Neural cell (in vitro differentiated cells): ENCODE measurements around the gene SERPINA1. TPM values are rescaled to one million over a fixed set of nuclear protein-coding genes. Genes with fewer than 3 reads are reported as not detected.
"Not testable (repeated sequence)": the region's sequence is repeated elsewhere in the genome, so short reads cannot be mapped to it uniquely, and the experiment has no call there.

Source experiments
- H2AFZ ChIP-seq: fragments of 200-600, 300-800 bp; sonication (generic), shearing (Covaris generic); 2 replicates; pipeline ENCODE4 v1.6.0; 2014; ENCODE audit warnings: low read depth, mild to moderate bottlenecking, antibody characterized with exemption, low read length, moderate library complexity
- H3F3A ChIP-seq: fragments of 200-600 bp; shearing (Covaris generic); 2 replicates; pipeline ENCODE4 v1.6.1; 2016; ENCODE audit warnings: mild to moderate bottlenecking, moderate library complexity, mixed read lengths, antibody characterized with exemption, low read length; ENCODE audit not compliant: insufficient read depth, poor library complexity, severe bottlenecking
- H3K27ac ChIP-seq: fragments of 200-600, 300-800 bp; sonication (generic), shearing (Covaris generic); 2 replicates; pipeline ENCODE4 v1.5.1; 2014; ENCODE audit warnings: mild to moderate bottlenecking, low read length, moderate library complexity
- H3K27me3 ChIP-seq: fragments of 300-800, 200-600 bp; sonication (generic), shearing (Covaris generic); 2 replicates; pipeline ENCODE4 v1.6.0; 2014; ENCODE audit warnings: mild to moderate bottlenecking, low read depth, low read length, moderate library complexity; ENCODE audit not compliant: insufficient read depth
- H3K36me3 ChIP-seq: fragments of 300-800, 200-600 bp; sonication (generic), shearing (Covaris generic); 2 replicates; pipeline ENCODE4 v1.5.1; 2014; ENCODE audit warnings: mild to moderate bottlenecking, antibody characterized with exemption, low read length, moderate library complexity; ENCODE audit not compliant: insufficient read depth
- H3K4me2 ChIP-seq: fragments of 300-800, 200-600 bp; sonication (generic), shearing (Covaris generic); 2 replicates; pipeline ENCODE4 v1.6.0; 2014; ENCODE audit warnings: mild to moderate bottlenecking, low read length
- H3K4me3 ChIP-seq: fragments of 300-800, 200-600 bp; sonication (generic), shearing (Covaris generic); 2 replicates; pipeline ENCODE4 v1.5.1; 2014; ENCODE audit warnings: mild to moderate bottlenecking, low read length, moderate library complexity
- H3K79me2 ChIP-seq: fragments of 200-600 bp; shearing (Covaris generic); replicated peaks from 2 replicates; pipeline ENCODE4 v1.6.0; 2014; ENCODE audit warnings: mild to moderate bottlenecking, low read length, moderate library complexity; ENCODE audit not compliant: insufficient read depth
- H3K9ac ChIP-seq: fragments of 300-800, 200-600 bp; sonication (generic), shearing (Covaris generic); 2 replicates; pipeline ENCODE4 v1.6.1; 2016; ENCODE audit warnings: mild to moderate bottlenecking, low read length, mixed read lengths
- H3K9me2 ChIP-seq: fragments of 200-600 bp; shearing (Covaris generic); 2 replicates; pipeline ENCODE4 v1.6.1; 2016; ENCODE audit warnings: mild to moderate bottlenecking, low read length, mixed read lengths; ENCODE audit not compliant: insufficient read depth
- H3K9me3 ChIP-seq: fragments of 200-600, 300-800 bp; sonication (generic), shearing (Covaris generic); 2 replicates; pipeline ENCODE4 v1.6.1; 2016; ENCODE audit warnings: mild to moderate bottlenecking, mixed run types, low read length, moderate library complexity, mixed read lengths
- H4K20me1 ChIP-seq: fragments of 200-600 bp; shearing (Covaris generic); 2 replicates; pipeline ENCODE4 v1.6.1; 2016; ENCODE audit warnings: mild to moderate bottlenecking, mixed run types; ENCODE audit not compliant: insufficient read depth
- CTCF ChIP-seq: fragments of 450-650 bp; IDR thresholded peaks from 2 replicates; pipeline ENCODE4 v1.5.1; 2014; ENCODE audit warnings: antibody characterized with exemption, mild to moderate bottlenecking, moderate library complexity; ENCODE audit not compliant: poor library complexity, severe bottlenecking
- EP300 ChIP-seq: fragments of 450-650 bp; conservative IDR thresholded peaks from 2 replicates; pipeline ENCODE4 v1.6.1; 2014; ENCODE audit warnings: antibody characterized with exemption, mild to moderate bottlenecking, moderate library complexity; ENCODE audit not compliant: poor library complexity, severe bottlenecking
- EZH2 ChIP-seq: fragments of 200-600, 300-800 bp; shearing (Covaris generic), sonication (generic); IDR thresholded peaks from 2 replicates; pipeline ENCODE4 v1.6.1; 2014; ENCODE audit warnings: antibody characterized with exemption, low read length, borderline replicate concordance, mild to moderate bottlenecking; ENCODE audit not compliant: insufficient read depth, poor library complexity, severe bottlenecking
- MXI1 ChIP-seq: fragments of 450-650 bp; conservative IDR thresholded peaks from 2 replicates; pipeline ENCODE4 v1.6.1; 2014; ENCODE audit warnings: antibody characterized with exemption, mild to moderate bottlenecking; ENCODE audit not compliant: poor library complexity, severe bottlenecking
- POLR2AphosphoS5 ChIP-seq: IDR thresholded peaks from 2 replicates; pipeline ENCODE4 v1.6.1; 2012
- RAD21 ChIP-seq: fragments of 450-650 bp; conservative IDR thresholded peaks from 2 replicates; pipeline ENCODE4 v1.6.1; 2014; ENCODE audit warnings: antibody characterized with exemption, mild to moderate bottlenecking, moderate library complexity
- SMC3 ChIP-seq: fragments of 450-650 bp; conservative IDR thresholded peaks from 2 replicates; pipeline ENCODE4 v1.6.1; 2014; ENCODE audit warnings: antibody characterized with exemption, mild to moderate bottlenecking, moderate library complexity; ENCODE audit not compliant: poor library complexity
- TAF1 ChIP-seq: IDR thresholded peaks from 2 replicates; pipeline ENCODE4 v1.6.1; 2012; ENCODE audit warnings: low read depth
- polyA plus RNA-seq: library from polyadenylated mRNA; depleted of rRNA; stranded (reverse); fragments of >200 nt; gene quantifications from 2 replicates; pipeline ENCODE4 v1.2.3, GENCODE V29; 2014
- TF ChIP-seq, protein P1 (sequence below): IDR thresholded peaks from 2 replicates; pipeline ENCODE4 v1.6.1; 2012; ENCODE audit warnings: borderline replicate concordance

Gene SERPINA1
- polyA plus RNA-seq, 1 donor from 2014 or later = not detected

GRCh38 chr14:94346841-94347240 is 41.6 kb downstream of the SERPINA1 start:
- Histone ChIP-seq H3K9me2 (no peaks in the 10 kb centered on the region), H3K9ac (no peak overlapping the region)

DNA sequence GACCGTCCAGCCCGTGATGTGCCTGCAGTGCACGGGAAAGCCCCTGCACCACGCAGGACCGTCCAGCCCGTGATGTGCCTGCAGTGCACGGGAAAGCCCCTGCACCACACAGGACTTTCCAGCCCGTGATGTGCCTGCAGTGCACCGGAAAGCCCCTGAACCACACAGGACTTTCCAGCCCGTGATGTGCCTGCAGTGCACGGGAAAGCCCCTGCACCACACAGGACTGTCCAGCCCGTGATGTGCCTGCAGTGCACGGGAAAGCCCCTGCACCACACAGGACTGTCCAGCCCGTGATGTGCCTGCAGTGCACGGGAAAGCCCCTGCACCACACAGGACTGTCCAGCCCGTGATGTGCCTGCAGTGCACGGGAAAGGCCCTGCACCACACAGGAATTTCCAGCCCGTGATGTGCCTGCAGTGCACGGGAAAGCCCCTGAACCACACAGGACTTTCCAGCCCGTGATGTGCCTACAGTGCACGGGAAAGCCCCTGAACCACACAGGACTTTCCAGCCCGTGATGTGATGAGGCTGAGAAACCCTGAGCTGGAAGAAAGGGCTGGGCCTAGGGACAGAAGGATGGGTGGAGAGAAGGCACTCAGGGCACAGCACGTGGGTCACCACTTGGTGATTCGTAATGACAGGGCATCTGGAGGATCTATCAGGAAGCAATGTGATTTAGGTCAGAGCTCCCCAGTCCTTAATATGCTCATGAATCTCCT is 42.2 kb downstream of the SERPINA1 start:
- H3K4me3 ChIP-seq, H3K9me2 ChIP-seq, H3K79me2 ChIP-seq, H2AFZ ChIP-seq, H3K27me3 ChIP-seq, H3K9ac ChIP-seq, H3K9me3 ChIP-seq, H3K27ac ChIP-seq, H3K4me2 ChIP-seq, H3K36me3 ChIP-seq, H3F3A ChIP-seq, H4K20me1 ChIP-seq: not testable (repeated sequence)

More at GRCh38 chr14:94346841-94347240, 41.6 kb downstream of the SERPINA1 start:
- Histone ChIP-seq H3K27me3 (no peaks in the 10 kb centered on the region), H3K27ac (no peak overlapping the region), H3K4me2 (no peak overlapping the region), H3K4me3 (no peak overlapping the region), H3F3A (no peaks in the 10 kb centered on the region), H3K36me3 (no peaks in the 10 kb centered on the region), H3K9me3 (no peaks in the 10 kb centered on the region), H2AFZ (no peak overlapping the region), H3K79me2 (no peaks in the 10 kb centered on the region), H4K20me1 (no peaks in the 10 kb centered on the region)
- no peak for TF ChIP-seq EP300
- no peak for TF ChIP-seq POLR2AphosphoS5
- no peak for TF ChIP-seq SMC3
- no peak for TF ChIP-seq TAF1
- no peak for TF ChIP-seq CTCF
- no peak for TF ChIP-seq RAD21
- TF ChIP-seq EZH2 = no peak
- TF ChIP-seq, protein P1, sequence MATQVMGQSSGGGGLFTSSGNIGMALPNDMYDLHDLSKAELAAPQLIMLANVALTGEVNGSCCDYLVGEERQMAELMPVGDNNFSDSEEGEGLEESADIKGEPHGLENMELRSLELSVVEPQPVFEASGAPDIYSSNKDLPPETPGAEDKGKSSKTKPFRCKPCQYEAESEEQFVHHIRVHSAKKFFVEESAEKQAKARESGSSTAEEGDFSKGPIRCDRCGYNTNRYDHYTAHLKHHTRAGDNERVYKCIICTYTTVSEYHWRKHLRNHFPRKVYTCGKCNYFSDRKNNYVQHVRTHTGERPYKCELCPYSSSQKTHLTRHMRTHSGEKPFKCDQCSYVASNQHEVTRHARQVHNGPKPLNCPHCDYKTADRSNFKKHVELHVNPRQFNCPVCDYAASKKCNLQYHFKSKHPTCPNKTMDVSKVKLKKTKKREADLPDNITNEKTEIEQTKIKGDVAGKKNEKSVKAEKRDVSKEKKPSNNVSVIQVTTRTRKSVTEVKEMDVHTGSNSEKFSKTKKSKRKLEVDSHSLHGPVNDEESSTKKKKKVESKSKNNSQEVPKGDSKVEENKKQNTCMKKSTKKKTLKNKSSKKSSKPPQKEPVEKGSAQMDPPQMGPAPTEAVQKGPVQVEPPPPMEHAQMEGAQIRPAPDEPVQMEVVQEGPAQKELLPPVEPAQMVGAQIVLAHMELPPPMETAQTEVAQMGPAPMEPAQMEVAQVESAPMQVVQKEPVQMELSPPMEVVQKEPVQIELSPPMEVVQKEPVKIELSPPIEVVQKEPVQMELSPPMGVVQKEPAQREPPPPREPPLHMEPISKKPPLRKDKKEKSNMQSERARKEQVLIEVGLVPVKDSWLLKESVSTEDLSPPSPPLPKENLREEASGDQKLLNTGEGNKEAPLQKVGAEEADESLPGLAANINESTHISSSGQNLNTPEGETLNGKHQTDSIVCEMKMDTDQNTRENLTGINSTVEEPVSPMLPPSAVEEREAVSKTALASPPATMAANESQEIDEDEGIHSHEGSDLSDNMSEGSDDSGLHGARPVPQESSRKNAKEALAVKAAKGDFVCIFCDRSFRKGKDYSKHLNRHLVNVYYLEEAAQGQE = no peak
- TF ChIP-seq MXI1 = no peak
